GM21737 (cell line): ENCODE measurements around the gene INO80B.
"Not testable (repeated sequence)": the region's sequence is repeated elsewhere in the genome, so short reads cannot be mapped to it uniquely, and the experiment has no call there.

Source experiments
- ATAC-seq: cut with Tn5 transposase; IDR thresholded peaks from one replicate; pipeline ENCODE4 v1.9.1; 2021; ENCODE audit warnings: mild to moderate bottlenecking, moderate library complexity; ENCODE audit not compliant: unreplicated experiment

Gene INO80B

DNA sequence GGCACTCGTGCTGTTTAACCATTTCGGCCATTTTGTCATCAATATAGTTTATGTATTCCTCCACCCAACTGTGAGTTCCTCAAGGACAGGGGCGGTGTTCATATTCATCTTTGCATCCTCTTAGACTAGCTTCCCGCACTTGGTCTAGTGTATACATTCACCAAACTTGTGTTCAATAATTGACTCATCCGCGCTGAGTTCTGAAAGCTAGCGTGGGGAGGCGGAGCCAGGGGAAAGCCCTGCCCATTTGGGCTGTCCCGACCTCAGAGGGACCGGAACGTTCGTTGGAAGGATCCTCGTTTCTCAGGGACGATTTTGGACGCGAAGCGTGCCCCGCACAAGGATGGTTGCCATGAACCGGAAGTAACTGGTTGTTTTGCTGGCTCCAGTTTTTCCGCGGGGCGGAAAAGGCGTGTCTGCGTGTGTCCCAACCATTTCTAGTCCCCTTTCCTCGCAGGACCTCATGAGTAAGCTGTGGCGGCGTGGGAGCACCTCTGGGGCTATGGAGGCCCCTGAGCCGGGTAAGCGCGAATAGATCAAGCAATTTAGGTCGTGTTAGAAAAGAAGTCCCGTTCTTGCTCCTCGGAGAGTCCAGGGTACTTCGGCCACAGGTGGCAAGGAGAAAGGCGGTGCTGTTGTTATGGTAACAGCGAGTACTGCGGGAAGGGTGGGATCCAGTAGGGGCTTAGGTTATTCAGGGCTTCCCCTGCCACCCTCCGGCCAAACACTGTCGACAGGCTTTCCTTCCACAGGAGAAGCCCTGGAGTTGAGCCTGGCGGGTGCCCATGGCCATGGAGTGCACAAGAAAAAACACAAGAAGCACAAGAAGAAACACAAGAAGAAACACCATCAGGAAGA is at the start of gene INO80B:
Gene INO80B, plus strand, starts transcription at position 434 of the 858 bp plus-strand sequence. Its CDS starts 30 bp downstream, at position 464.
- ATAC-seq: peak; percentile 46

DNA sequence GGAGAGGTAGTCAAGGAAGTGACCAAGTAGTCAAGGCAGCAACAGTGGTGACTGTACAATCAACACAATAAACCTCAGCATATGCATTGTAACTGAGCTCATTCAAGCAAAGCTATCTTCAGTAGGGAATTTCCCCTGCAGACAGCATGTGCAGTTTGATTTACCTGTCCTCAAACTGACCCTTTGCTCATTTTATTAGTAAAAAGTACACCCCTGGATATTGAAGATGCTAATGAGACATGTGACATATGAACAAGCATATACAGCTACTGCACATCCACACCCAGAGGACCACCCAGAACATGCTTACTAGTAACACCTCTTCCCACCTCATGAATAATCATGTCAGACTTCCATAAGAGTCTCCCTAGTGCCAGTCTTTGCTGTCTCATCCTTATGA is 48.9 kb upstream of the INO80B start:
- ATAC-seq: peak; percentile 62

DNA sequence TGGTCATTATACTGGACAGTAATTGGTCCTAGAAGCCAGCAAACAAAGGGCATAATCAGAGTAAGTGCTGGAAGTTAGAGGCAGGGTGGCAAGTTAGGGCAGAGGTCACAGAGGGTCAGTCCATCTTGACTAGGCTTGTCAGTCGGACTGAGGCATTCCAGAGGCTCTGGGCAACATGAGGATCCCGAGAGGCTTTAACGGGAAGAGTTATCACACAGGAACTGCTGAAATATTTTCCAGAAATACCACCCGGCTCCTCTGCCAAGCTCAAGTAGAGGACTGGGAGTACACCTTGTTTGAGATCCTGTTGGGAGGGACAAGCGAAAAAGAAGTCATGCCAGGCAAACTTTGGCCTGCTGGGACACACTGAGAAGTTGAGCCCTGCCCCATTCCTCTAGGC is 47.2 kb upstream of the INO80B start:
- no peak for ATAC-seq

DNA sequence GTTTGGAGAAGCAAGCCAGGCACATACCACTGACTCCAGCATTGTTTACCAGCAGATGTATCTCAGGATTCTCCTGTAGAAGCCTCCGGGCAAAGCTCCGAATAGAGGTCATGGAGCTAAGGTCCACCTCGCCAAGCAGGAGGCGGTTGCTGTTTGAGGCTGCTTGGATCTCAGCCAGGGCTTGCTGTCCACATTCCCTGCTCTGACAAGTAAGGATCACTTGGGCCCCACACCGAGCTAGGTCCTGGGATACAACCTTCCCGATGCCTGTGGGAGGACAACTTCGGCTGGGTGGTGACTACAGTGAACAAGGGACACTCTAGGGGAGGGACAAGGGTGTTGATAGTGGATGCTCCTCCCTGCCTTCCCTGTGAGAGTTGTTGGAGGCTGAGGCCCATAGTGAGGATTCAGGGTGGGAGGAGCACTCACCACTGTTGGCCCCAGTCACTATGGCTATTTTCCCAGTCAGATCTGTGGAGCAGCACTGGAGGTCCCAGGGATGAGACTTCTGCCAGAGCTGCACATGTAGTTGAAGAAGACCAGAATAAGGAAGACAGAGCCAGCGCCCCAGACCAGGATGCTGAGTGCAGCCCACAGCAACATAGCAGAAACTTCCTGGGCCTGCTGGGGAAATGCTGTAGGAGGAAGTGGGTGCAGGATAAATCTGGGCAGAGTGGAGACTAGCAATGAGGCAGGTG is 41.7 kb upstream of the INO80B start:
- no peak for ATAC-seq

DNA sequence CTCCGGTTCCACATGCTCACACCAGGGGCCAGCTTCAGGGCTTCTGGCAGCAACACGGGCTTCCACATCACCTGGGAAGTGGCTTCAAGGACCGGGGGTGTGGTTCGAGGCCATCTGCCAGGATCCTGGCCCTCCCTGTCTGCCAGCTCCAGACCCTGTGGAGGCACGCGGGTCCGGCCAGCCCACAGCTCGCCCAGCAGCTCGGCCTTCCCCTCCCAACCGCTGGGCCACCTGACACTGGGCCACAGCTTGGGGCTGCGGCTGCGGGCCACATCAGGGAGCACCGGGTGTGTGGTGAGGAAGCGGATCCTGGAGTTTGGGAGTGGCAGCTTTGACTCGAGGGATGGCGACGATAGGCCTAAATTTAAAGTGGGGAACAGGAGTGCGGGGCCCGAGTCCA is 40.4 kb upstream of the INO80B start:
- ATAC-seq: no peak

DNA sequence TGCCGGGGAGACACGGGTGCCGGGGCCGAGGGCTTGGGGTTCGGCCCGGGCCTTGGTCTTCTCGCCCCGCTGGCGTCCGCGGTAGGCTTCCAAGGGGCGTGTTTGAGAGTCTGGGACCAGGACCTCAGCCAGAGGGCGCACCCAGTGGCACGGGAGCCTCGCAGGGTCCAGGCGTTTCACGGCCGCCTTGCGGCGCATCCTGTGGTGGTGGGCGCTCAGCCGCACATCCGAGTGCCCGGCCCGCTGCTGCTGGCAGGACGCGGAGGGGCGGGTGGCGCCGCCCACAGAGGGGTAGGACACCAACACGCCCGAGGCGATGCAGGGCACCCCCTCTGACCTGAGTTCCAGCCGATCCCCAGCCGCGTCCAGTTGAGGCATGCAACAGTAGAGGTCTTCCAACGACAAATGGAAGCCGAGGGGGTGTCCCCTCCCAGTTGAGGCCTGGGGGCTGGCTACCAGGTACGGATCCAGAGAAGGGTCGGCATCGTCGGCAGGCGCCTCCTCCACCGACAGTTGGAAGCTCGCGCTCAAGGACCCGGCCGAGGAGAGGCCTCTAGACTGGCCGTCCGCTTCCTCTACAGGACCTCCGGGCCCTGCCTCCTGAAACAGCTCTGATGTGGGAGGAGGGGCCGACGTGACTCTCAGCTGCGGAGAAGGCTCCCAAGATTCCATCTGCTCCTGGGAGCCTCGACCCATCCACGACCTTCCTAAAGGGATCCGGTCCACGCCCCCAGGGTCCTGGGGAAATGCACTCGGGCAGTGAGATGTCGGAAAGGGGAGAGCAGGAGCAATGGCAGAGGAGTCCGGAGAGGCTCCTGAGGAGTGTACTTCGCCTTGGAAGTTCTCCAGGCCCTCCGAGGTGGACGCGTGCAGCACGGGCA is 39.8 kb upstream of the INO80B start:
- ATAC-seq: peak; percentile 34

DNA sequence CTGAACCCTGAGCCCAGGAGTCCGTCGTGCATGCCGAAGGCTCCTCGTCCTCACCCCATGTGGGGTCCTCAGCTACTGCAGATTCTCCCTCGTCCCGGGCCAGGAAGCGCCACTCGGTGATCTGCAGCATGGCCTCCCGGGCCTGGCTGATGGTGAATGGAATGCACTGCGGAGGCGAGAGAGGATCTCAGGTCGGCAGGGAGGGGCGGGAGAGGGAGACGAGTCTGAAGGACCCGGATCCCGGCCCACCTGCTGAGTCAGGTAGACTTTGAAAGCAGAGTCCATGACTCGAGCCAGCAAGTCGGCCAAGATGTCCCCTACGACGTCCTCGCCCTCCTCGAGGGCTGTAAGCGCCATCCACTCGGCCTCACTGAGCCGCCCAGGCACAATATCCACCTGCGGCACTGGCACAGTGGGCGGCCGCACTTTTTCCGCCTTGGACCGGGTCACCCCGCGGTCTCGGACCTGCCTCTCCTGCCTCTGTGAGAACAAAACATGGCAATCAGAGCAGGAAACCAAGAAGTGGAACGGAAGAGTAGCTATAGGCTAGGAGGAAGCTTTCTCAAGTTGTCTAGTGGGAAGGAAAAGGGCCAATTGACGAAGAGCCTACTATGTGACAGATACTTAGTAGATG is 39.0 kb upstream of the INO80B start:
- no peak for ATAC-seq

DNA sequence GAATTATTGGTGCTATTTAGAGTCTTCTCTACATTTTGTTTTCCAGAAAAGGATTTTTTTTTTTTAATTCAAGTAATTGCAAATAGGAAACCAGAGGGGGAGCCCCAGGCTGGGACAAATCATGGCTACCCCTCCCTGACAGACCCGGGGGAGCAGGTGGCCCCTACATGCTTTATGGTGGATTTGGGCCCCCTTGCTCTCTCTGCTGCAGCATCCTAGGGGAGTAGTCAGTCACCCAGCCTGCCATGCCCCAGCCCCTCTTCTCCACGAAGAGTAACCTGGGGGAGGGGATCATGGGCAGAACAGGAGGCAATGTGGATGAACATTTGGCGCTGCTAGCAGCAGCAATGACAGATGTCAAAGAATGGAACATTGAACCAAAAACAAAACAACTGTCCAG is 38.1 kb upstream of the INO80B start:
- ATAC-seq: no peak

DNA sequence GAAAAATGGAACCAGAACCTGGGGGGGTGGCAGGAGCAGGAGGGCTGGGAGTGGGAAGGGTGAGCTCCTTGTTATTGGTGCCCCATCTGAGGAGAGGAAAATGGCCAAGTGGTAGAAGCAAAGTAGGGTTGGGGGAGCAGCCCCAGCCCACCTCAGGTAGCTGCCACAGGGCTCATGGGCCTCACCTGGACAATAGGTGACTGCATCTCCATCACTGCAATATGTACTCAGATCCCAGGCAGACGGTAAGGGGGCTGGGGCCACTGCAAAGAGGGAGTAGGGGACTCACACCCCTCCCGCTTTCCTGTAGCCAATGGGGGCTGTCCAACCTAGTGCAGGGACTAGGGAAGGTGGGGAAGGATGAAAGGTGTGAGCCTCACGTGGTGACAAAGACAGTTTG is 37.7 kb upstream of the INO80B start:
- ATAC-seq: no peak

DNA sequence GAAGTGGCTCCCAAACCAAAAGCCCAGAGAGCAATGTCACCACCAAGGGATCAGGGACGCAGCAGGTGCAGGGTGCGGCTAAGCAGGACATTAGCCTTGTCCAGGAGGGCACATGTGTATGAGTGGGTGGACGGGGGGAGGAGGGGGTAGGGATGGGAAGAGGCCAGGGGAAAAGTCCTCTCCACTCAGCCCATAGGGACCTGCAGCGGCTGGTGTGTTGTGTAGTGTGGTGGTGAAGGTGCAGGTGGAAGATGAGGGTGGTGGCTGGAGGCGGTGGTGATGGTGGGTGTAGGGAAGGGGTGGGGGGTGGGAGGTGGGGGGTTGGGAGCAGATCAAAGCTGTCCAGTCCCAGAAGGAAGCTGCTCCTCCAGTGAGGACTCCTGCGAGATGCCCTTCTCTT is 37.1 kb upstream of the INO80B start:
- no peak for ATAC-seq

DNA sequence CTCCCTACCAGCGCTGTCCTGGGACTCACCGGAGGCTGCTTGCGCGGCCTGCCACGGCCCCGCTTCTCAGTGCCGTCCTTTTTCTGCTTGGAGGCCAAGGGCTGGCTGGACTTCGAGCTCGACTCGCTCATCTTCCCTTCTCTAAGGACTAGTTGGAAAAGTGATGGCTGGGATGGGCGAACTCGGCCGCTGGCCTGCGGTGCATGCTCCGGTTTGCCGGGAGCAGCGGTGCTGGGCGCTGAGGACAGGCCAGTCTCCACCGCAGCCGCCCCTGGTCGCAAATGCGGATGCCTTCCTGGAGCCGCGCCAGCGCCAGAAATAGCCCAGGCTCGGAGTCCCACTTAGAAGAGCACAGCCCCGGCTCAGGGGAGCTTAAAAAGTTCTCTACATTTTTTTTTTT is 36.6 kb upstream of the INO80B start:
- no peak for ATAC-seq

DNA sequence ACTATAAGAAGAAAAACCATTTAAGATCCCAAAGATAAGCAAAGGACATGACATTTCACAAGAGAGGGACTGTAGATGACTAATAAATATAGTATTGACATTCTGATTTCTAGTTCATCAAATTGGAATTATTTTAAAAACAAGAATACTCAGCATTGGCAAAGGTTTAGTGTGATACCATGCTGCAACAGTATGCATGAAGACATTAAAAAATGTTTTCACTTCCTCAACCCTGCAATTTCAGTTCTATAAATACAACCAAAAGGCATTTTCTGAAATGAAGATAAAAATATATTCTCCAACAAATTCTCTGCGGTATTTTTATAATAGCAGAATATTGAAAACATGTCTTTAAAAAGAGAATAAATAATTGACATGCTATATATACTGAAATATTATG is 35.5 kb upstream of the INO80B start:
- ATAC-seq: no peak

DNA sequence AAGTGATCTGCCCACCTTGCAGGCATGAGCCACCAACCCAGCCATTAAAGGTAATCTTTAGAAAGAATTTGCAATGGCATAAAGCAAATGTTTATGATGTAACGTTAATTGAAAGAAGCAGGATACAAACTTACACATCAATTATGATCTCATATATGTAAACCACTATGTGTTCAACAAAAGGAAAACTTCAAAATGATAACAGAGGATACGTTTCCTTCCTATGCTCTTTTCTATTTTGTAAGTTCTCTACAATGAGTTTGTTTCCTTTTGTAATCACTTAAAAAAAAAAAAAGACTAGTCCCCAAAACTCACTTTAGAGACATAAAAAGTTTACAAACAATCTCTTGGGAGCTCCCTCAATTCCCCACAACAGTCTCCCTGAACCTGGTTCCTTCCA is 34.9 kb upstream of the INO80B start:
- ATAC-seq: no peak

DNA sequence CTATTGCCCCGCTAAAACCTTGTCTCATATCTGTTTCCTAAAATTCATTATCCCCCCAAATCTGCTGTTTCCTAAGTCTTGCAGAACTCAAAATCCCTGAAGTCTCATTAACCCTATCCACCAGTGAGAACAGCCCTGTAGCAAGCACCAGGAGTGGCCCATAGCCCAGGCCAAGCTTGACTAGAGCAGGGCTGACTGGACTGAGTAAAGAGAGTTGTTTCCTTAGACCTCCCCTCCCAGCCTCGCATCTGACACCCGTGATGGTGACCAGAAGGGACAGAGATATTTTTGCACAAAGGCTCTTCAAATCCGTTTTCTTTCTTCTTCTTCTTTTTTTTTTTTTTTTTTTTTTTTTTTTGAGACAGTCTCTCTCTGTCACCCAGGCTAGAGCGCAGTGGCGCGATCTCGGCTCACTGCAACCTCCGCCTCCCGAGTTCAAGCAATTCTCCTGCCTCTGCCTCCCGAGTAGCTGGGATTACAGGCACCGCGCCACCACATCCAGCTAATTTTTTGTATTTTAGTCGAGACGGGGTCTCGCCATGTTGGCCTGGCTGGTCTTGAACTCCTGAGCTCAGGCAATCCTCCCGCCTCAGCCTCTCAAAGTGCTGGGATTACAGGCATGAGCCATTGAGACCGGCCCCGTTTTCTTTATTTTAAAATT is 34.3 kb upstream of the INO80B start:
- ATAC-seq: not testable (repeated sequence)

DNA sequence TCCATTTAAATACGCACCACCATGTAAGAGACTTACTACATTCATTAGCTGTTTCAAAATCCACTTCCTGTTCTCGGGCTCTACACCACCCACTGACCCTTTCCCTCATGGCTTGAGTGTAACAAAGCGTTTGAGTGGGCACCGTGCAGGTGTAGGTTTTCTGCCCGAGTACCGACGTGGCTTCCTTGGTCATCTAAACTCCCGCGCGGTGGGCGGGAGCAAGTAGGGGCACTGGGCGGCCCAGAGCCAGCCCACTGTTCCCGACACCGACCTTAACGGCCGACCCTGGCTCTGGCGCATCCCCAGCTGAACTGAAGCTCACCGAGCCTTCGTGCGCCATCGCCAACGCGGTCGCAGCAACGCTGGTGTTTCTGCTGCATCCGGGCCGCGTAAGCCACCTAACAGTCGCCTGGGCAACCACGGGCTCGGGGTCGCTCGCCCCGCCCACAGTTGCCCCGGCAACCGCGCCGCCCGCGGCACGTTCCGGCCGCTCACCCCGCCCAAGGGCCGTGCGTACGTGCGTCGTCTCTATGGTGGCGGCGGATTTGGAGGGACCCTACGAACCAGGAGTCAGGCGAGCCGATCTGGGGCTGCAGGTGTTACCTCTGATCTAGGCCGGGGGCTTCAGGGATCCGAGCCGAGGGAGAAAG is 33.5 kb upstream of the INO80B start, which contains the start of the genes C2orf81 and WDR54:
Gene C2orf81, minus strand, starts transcription at position 399 of the 650 bp plus-strand sequence. Its CDS starts 59 bp downstream, at position 340.
Gene WDR54, plus strand, starts transcription at position 510 of the 650 bp plus-strand sequence. CDS start 424 bp downstream, outside the sequence.
- ATAC-seq: peak; percentile 86

DNA sequence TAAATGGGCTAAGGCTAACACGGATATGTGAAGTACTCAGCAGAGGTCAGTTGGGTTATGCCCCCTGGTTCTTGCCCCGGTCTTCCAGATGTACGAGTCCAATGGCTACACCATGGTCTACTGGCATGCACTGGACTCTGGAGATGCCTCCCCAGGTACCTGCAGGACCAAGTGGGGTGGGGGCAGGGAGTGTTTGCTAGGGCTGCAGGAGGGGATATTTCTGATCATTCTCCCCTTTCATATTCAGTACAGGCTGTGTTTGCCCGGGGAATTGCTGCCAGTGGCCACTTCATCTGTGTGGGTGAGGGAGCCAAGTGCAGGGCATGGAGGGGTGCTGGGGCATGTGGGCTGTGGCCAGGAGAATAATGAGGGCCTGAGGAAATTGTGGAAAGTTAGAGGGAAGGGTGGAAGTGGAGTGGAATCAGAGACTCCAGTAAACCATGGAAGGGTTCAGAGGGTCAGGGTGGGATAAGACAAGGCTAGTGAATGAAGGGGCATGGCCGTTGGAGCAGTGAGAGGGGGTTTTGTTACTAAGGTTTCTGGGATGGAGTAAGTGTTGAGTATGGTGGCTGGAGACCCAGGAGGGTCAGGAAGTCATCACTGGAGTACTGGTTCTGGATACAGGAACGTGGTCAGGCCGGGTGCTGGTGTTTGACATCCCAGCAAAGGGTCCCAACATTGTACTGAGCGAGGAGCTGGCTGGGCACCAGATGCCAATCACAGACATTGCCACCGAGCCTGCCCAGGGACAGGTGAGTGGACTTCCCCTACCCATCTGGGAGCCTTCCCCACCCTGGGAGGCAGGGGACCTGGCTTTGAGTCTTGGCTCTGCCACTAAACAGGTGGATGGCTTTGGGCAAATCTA is 31.4 kb upstream of the INO80B start:
- no peak for ATAC-seq

DNA sequence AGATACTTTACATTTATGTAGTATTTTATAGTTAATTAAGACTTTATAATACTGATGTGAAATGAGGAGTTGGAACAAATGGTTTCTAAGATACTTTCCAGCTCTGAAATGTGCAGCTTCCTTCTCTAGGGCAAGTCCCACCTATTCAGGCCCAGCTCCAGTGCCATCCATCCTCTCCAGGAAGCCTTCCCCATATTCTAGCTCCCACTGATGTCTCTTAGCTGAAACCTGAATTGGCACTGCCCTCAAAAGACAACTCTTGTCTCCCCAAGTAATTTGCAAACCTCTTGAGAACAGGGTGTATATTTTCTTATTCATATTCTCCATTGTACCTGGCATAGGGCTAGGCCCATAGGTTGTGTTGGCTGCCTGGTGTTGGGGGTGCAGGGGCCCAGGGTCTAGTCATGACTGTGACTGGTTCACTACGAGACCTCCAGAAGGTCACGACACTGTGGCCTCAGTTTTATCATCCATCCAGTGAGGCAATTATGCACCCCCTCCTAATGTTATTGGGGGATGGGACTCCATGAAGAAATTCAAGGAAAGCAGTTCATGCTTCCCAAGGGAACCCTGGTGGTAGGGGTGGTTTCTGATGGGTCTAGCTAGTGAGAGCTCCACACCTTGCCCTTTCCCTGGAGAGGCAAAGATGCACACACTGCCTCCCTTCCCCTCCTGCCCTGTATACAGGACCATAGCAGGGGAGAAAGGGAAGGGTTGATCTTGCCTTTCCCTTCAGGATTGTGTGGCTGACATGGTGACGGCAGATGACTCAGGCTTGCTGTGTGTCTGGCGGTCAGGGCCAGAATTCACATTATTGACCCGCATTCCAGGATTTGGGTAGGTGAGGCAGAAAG is 30.5 kb upstream of the INO80B start:
- no peak for ATAC-seq

DNA sequence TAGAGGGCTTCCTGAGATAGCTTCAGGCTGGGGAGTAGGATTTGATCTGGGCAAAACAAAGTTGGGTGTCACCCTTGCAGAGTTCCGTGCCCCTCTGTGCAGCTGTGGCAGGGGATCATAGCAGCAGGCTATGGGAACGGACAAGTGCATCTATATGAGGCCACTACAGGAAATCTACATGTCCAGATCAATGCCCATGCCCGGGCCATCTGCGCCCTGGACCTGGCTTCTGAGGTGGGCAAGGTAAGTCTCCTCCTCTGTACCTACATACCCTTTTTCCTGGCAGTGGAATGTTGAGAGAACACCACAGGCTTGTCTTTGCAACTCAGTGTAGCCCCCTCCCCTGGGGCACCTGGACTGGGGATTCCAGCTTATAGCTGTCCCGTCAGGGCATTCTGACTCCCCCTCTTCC is 29.9 kb upstream of the INO80B start:
- no peak for ATAC-seq
